SK-N-SH (cell line): ENCODE measurements around the gene PDCL2. TPM values are rescaled to one million over a fixed set of nuclear protein-coding genes. Genes with fewer than 3 reads are reported as not detected.

Experiments
- CTCF ChIA-PET: fragments of 300-600, 350-600 bp; formaldehyde crosslinking; extraction: SDS; loops from one replicate; lab custom pipeline; 2021; lab: Yijun Ruan, JAX
- POLR2A ChIA-PET: fragments of 350-600 bp; sonication (Branson Sonifier 250); formaldehyde crosslinking; extraction: SDS; loops from one replicate; lab custom pipeline; 2020; ENCODE audit warnings: antibody characterized with exemption, inconsistent platforms; lab: Yijun Ruan, JAX
- DNase-seq: peaks from one replicate; pipeline ENCODE4 v3.0.0; 2012
- H2AFZ ChIP-seq: fragments of 200-600 bp; sonication (generic); 2 replicates; pipeline ENCODE4 v1.8.1; 2016; ENCODE audit warnings: antibody characterized with exemption, mild to moderate bottlenecking, low read depth
- H3F3A ChIP-seq: fragments of 200-600 bp; sonication (generic); replicated peaks from 2 replicates; pipeline ENCODE3; 2016; ENCODE audit warnings: antibody characterized with exemption, mild to moderate bottlenecking; ENCODE audit not compliant: insufficient read depth
- H3K27ac ChIP-seq, 2 experiments: fragments of 200-500 bp in 1 of 2; fragments of 200-600 bp in 1 of 2; sonication (Bioruptor generic) in 1 of 2; sonication (generic), shearing (Covaris generic) in 1 of 2; 2 replicates each; pipeline versions ENCODE4 v1.5.1 to v1.6.1; 2014 to 2016; ENCODE audit warnings: low read depth in 2 of 2, inconsistent platforms in 1 of 2, low read length in 1 of 2, mild to moderate bottlenecking in 1 of 2, mixed read lengths in 1 of 2
- H3K27me3 ChIP-seq: fragments of 200-600 bp; sonication (generic), shearing (Covaris generic); 2 replicates; pipeline ENCODE4 v1.6.1; 2016; ENCODE audit warnings: mixed run types; ENCODE audit not compliant: insufficient read depth
- H3K36me3 ChIP-seq, 2 experiments: fragments of 200-500 bp in 1 of 2; fragments of 200-600 bp in 1 of 2; sonication (Bioruptor generic) in 1 of 2; sonication (generic) in 1 of 2; replicated peaks in 1 of 2; 2 replicates each; pipeline versions ENCODE3 to v1.5.1; 2014 to 2016; ENCODE audit warnings: low read length in 1 of 2, mild to moderate bottlenecking in 1 of 2; ENCODE audit not compliant: insufficient read depth in 2 of 2, control insufficient read depth in 1 of 2
- H3K4me1 ChIP-seq, 2 experiments: fragments of 200-500 bp in 1 of 2; fragments of 200-600 bp in 1 of 2; sonication (Bioruptor generic) in 1 of 2; sonication (generic), shearing (Covaris generic) in 1 of 2; 2 replicates each; pipeline versions ENCODE4 v1.5.1 to v1.6.1; 2014 to 2016; ENCODE audit warnings: low read depth in 1 of 2, low read length in 1 of 2, mixed run types in 1 of 2; ENCODE audit not compliant: insufficient read depth in 2 of 2, control insufficient read depth in 1 of 2
- H3K4me2 ChIP-seq: fragments of 200-600 bp; sonication (generic), shearing (Covaris generic); 2 replicates; pipeline ENCODE4 v1.6.1; 2017; ENCODE audit warnings: mixed run types
- H3K4me3 ChIP-seq, 2 experiments: fragments of 200-500 bp in 1 of 2; fragments of 200-600 bp in 1 of 2; sonication (Bioruptor generic) in 1 of 2; sonication (generic), shearing (Covaris generic) in 1 of 2; 2 replicates each; pipeline versions ENCODE4 v1.5.1 to v1.8.1; 2014 to 2016; ENCODE audit warnings: low read depth in 2 of 2, inconsistent platforms in 1 of 2, low read length in 1 of 2, mild to moderate bottlenecking in 1 of 2, mixed read lengths in 1 of 2, moderate library complexity in 1 of 2
- H3K79me2 ChIP-seq: fragments of 200-600 bp; sonication (generic); 2 replicates; pipeline ENCODE4 v1.8.1; 2017; ENCODE audit warnings: mild to moderate bottlenecking; ENCODE audit not compliant: insufficient read depth
- H3K9ac ChIP-seq: fragments of 200-600 bp; sonication (generic); 2 replicates; pipeline ENCODE4 v1.6.1; 2017; ENCODE audit warnings: mixed run types
- H3K9me2 ChIP-seq: fragments of 200-600 bp; sonication (generic); 2 replicates; pipeline ENCODE4 v1.6.1; 2017; ENCODE audit warnings: mixed run types
- H3K9me3 ChIP-seq: fragments of 200-600 bp; sonication (generic); 2 replicates; pipeline ENCODE4 v1.6.1; 2017; ENCODE audit warnings: mixed run types, mild to moderate bottlenecking, moderate library complexity
- H4K20me1 ChIP-seq: fragments of 200-600 bp; sonication (generic); 2 replicates; pipeline ENCODE4 v1.6.1; 2017; ENCODE audit warnings: mild to moderate bottlenecking, mixed run types; ENCODE audit not compliant: insufficient read depth
- ELF1 ChIP-seq: IDR thresholded peaks from 2 replicates; pipeline ENCODE4 v1.4.0; 2012
- EZH2phosphoT487 ChIP-seq: fragments of 200-600 bp; sonication (generic); IDR thresholded peaks from 2 replicates; pipeline ENCODE4 v1.6.1; 2017; ENCODE audit warnings: low read depth, mixed run types, mild to moderate bottlenecking, antibody characterized with exemption, moderate library complexity, borderline replicate concordance
- FOXJ3 ChIP-seq: sonication (generic); formaldehyde crosslinking; IDR thresholded peaks from 2 replicates; pipeline ENCODE4 v1.5.1; 2020; ENCODE audit warnings: mild to moderate bottlenecking, missing genetic modification reagents
- FOXM1 ChIP-seq: IDR thresholded peaks from 2 replicates; pipeline ENCODE4 v1.4.0; 2012; ENCODE audit warnings: low read depth, mild to moderate bottlenecking
- GABPA ChIP-seq: IDR thresholded peaks from 2 replicates; pipeline ENCODE4 v1.4.0; 2012; ENCODE audit warnings: low read depth, mild to moderate bottlenecking
- MXI1 ChIP-seq: IDR thresholded peaks from 2 replicates; pipeline ENCODE4 v1.6.1; 2012; ENCODE audit warnings: mild to moderate bottlenecking, low read depth, low read length, improper control_type of control experiment
- NRF1 ChIP-seq: IDR thresholded peaks from 2 replicates; pipeline ENCODE4 v1.6.1; 2012; ENCODE audit warnings: low read depth, mild to moderate bottlenecking, low read length
- RFX5 ChIP-seq: IDR thresholded peaks from 2 replicates; pipeline ENCODE4 v1.6.1; 2012; ENCODE audit warnings: mild to moderate bottlenecking, improper control_type of control experiment, low read length
- SIN3A ChIP-seq: IDR thresholded peaks from 2 replicates; pipeline ENCODE4 v1.6.1; 2012; ENCODE audit warnings: low read depth, mild to moderate bottlenecking, low read length, moderate library complexity, borderline replicate concordance
- TEAD4 ChIP-seq: IDR thresholded peaks from 2 replicates; pipeline ENCODE4 v1.4.0; 2012; ENCODE audit warnings: mild to moderate bottlenecking, borderline replicate concordance; ENCODE audit not compliant: insufficient read depth
- WGBS: methylation state at CpG from one replicate; pipeline ENCODE4 v1.1.6; 2017; ENCODE audit warnings: low lambda C conversion rate; 5-methylcytosine and 5-hydroxymethylcytosine counted together
- polyA plus RNA-seq, 3 experiments: library from polyadenylated mRNA; depleted of rRNA; stranded (reverse); fragments of >200 nt; gene quantifications; 2 replicates each; pipeline ENCODE4 v1.2.3, GENCODE V29; 2012
- TF ChIP-seq, protein P1 (sequence below): IDR thresholded peaks from 2 replicates; pipeline ENCODE4 v1.4.0; 2012; ENCODE audit warnings: low read depth, borderline replicate concordance
- TF ChIP-seq, protein P2 (sequence below): IDR thresholded peaks from 2 replicates; pipeline ENCODE4; 2012
- TF ChIP-seq, protein P3 (sequence below): IDR thresholded peaks from 2 replicates; pipeline ENCODE4 v1.6.1; 2012; ENCODE audit warnings: mild to moderate bottlenecking, low read depth, low read length, moderate library complexity
- TF ChIP-seq, protein P4 (sequence below): fragments of 200-600 bp; sonication (generic); IDR thresholded peaks from 2 replicates; pipeline ENCODE4 v1.6.1; 2017; ENCODE audit warnings: antibody characterized with exemption, mild to moderate bottlenecking, moderate library complexity

The PDCL2 gene
- polyA plus RNA-seq, 1 of the 3 experiments (the other 2 are of a cell fraction) = not detected

DNA sequence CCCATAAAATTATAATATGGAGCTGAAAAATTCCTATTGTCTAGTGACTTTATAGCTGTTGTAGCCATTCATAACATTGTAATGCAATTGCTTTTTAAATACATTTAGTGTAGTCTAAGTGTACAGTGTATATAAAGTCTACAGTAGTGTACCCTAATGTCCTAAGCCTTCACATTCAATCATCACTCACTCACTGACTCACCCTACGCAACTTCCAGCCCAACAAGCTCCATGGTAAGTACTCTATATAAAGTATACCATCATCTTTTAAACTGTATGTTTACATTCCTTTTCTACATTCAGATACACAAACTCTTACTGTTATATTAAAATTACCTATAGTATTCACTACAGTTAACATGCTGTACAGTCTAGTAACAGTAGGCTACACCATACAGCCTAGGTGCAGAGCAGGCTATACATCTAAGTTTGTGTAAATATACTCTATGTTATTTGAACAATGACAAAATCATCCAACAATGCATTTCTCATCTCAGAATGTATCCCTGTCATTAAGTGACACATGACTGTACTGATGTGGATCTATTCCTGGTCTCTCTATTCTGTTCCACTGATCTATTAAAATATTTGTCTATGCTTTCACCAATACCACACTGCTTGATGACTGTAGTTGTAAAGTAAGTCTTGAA, 79.0 kb downstream of the PDCL2 start:
- no peak overlapping the region for H3K9ac ChIP-seq
- peaks cover 0 to 5% of the 10 kb centered on the region in 2 experiments for H3K36me3 ChIP-seq
- peaks cover 24% of the 10 kb centered on the region for H3F3A ChIP-seq
- H3K4me3 ChIP-seq = no peak overlapping the region
- H3K9me2 ChIP-seq = no peaks in the 10 kb centered on the region
- TF ChIP-seq GABPA = no peak
- TF ChIP-seq ELF1 = no peak
- TF ChIP-seq, protein P1, sequence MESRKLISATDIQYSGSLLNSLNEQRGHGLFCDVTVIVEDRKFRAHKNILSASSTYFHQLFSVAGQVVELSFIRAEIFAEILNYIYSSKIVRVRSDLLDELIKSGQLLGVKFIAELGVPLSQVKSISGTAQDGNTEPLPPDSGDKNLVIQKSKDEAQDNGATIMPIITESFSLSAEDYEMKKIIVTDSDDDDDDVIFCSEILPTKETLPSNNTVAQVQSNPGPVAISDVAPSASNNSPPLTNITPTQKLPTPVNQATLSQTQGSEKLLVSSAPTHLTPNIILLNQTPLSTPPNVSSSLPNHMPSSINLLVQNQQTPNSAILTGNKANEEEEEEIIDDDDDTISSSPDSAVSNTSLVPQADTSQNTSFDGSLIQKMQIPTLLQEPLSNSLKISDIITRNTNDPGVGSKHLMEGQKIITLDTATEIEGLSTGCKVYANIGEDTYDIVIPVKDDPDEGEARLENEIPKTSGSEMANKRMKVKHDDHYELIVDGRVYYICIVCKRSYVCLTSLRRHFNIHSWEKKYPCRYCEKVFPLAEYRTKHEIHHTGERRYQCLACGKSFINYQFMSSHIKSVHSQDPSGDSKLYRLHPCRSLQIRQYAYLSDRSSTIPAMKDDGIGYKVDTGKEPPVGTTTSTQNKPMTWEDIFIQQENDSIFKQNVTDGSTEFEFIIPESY = no peak
- TF ChIP-seq, protein P2, sequence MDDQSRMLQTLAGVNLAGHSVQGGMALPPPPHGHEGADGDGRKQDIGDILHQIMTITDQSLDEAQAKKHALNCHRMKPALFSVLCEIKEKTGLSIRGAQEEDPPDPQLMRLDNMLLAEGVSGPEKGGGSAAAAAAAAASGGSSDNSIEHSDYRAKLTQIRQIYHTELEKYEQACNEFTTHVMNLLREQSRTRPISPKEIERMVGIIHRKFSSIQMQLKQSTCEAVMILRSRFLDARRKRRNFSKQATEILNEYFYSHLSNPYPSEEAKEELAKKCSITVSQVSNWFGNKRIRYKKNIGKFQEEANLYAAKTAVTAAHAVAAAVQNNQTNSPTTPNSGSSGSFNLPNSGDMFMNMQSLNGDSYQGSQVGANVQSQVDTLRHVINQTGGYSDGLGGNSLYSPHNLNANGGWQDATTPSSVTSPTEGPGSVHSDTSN = no peak
- TF ChIP-seq, protein P3, sequence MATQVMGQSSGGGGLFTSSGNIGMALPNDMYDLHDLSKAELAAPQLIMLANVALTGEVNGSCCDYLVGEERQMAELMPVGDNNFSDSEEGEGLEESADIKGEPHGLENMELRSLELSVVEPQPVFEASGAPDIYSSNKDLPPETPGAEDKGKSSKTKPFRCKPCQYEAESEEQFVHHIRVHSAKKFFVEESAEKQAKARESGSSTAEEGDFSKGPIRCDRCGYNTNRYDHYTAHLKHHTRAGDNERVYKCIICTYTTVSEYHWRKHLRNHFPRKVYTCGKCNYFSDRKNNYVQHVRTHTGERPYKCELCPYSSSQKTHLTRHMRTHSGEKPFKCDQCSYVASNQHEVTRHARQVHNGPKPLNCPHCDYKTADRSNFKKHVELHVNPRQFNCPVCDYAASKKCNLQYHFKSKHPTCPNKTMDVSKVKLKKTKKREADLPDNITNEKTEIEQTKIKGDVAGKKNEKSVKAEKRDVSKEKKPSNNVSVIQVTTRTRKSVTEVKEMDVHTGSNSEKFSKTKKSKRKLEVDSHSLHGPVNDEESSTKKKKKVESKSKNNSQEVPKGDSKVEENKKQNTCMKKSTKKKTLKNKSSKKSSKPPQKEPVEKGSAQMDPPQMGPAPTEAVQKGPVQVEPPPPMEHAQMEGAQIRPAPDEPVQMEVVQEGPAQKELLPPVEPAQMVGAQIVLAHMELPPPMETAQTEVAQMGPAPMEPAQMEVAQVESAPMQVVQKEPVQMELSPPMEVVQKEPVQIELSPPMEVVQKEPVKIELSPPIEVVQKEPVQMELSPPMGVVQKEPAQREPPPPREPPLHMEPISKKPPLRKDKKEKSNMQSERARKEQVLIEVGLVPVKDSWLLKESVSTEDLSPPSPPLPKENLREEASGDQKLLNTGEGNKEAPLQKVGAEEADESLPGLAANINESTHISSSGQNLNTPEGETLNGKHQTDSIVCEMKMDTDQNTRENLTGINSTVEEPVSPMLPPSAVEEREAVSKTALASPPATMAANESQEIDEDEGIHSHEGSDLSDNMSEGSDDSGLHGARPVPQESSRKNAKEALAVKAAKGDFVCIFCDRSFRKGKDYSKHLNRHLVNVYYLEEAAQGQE = no peak
- DNase-seq = no peak
- no peaks in the 10 kb centered on the region for H3K9me3 ChIP-seq
- no peak overlapping the region for H3K27ac ChIP-seq
- CTCF ChIA-PET = no interaction called here
- no peak overlapping the region for H2AFZ ChIP-seq
- H4K20me1 ChIP-seq = no peaks in the 10 kb centered on the region
- H3K4me1 ChIP-seq = no peaks in the 10 kb centered on the region; a peak in 1 of 4 replicates
- 93% methylated on average over 1 of the region's 1 CpG for WGBS
- no peaks in the 10 kb centered on the region for H3K27me3 ChIP-seq
- H3K4me2 ChIP-seq = no peak overlapping the region
- H3K79me2 ChIP-seq = peaks cover 54% of the 10 kb centered on the region; the same call in 1 of the 2 replicates
- POLR2A ChIA-PET = no interaction called here

DNA sequence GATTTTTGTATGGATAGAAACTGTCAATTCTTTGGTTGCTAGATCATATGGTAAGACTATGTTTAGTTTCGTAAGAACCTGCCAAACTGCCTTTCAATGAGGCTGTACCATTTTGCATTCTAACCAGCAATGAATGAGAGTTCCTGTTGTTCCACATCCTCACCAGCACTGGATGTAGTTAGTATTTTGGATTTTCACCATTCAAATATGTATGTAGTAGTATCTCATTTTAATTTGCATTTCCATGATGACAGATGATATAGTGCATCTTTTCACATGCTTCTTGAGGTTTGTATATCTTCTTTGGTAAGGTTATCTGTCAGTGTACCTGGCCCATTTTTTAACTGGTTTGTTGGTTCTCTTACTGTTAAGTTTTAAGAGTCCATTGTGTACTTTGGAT, 80.0 kb downstream of the PDCL2 start:
- CTCF ChIA-PET = no interaction called here
- H3K9ac ChIP-seq = no peak overlapping the region

More for the DNA sequence above, 80.0 kb downstream of the PDCL2 start:
- Histone ChIP-seq H3K9me3 (no peaks in the 10 kb centered on the region), H3K79me2 (peaks cover 44% of the 10 kb centered on the region; the same call in 1 of the 2 replicates), H3K36me3 (peaks cover 0 to 5% of the 10 kb centered on the region in 2 experiments), H2AFZ (no peak overlapping the region), H3K27ac (no peak overlapping the region), H3K4me2 (no peak overlapping the region), H4K20me1 (no peaks in the 10 kb centered on the region), H3F3A (peaks cover 24% of the 10 kb centered on the region), H3K9me2 (no peaks in the 10 kb centered on the region), H3K4me3 (no peak overlapping the region), H3K27me3 (no peaks in the 10 kb centered on the region), H3K4me1 (no peaks in the 10 kb centered on the region; a peak in 1 of 4 replicates)
- 96% methylated on average over 1 of the region's 1 CpG for WGBS
- TF ChIP-seq RFX5 = no peak
- no peak for TF ChIP-seq FOXJ3 (CRISPR knock-in tag)
- TF ChIP-seq MXI1 = no peak
- TF ChIP-seq SIN3A = no peak
- no peak for TF ChIP-seq NRF1
- TF ChIP-seq, protein P4, sequence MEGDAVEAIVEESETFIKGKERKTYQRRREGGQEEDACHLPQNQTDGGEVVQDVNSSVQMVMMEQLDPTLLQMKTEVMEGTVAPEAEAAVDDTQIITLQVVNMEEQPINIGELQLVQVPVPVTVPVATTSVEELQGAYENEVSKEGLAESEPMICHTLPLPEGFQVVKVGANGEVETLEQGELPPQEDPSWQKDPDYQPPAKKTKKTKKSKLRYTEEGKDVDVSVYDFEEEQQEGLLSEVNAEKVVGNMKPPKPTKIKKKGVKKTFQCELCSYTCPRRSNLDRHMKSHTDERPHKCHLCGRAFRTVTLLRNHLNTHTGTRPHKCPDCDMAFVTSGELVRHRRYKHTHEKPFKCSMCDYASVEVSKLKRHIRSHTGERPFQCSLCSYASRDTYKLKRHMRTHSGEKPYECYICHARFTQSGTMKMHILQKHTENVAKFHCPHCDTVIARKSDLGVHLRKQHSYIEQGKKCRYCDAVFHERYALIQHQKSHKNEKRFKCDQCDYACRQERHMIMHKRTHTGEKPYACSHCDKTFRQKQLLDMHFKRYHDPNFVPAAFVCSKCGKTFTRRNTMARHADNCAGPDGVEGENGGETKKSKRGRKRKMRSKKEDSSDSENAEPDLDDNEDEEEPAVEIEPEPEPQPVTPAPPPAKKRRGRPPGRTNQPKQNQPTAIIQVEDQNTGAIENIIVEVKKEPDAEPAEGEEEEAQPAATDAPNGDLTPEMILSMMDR = no peak
- TF ChIP-seq TEAD4 = no peak
- TF ChIP-seq FOXM1 = no peak
- no peak for TF ChIP-seq EZH2phosphoT487
- POLR2A ChIA-PET = no interaction called here
- no peak for DNase-seq
